Measurements from ENCODE around the gene SERPINB7. TPM values are rescaled to one million over a fixed set of nuclear protein-coding genes. Genes with fewer than 3 reads are reported as not detected.

SERPINB7 gene
- polyA plus RNA-seq, 4 donors: 0.40 to 0.92 (median 0.59) TPM

DNA sequence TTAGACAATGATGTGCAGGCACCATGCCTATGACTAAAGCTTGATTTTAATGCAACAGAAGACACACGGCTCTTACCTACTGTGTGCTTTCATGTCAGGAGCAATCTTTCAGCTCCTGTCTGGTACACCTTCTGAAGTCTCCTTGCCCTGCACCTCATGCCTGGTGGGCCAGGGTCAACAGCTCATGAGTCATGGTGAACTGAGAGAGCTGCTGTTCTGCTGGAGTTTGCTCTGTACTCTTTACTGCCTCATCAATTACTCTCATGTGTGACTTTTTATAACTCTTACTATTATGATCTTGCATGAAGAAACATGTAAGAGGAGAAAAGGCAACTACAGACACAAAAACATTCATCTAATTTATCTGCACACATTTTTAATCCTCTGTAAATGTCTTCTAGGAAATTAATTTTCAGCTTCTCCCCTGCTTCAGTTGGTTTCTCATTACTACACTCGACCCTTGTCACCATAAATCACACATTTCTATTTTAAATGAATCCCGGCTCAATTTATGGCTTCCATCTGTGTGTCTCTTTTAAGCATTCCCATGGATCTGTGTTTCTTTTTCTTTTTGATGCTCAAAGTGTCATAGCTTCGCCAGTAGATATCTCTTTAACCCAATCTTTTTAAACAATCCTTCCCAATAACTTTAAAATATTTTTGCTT, 9.7 kb downstream of the SERPINB7 start:
- DNase-seq (ENCODE audit: low read depth in 4 of 4, low spot score in 3 of 4): peak; percentile 19 to 35 (median 26)

DNA sequence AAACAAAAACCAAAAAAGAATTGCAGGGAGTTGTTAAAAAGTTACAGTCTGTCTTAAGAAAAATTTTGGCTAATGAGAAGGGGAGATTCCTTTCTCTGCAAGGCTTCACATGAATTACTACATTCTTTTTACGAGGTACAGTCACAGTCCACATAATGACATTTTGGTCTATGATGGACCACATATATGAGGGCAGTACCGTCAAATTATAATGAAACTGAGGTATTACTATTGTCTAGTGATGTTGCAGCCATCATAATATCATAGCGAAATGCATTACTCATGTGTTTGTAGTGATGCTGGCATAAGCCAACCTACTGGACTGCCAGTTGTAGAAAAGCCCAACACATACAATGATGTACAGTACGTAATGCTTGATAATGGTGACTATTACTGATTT, 12.5 kb downstream of the SERPINB7 start:
- no peak for DNase-seq (ENCODE audit: low read depth in 4 of 4, low spot score in 3 of 4)

DNA sequence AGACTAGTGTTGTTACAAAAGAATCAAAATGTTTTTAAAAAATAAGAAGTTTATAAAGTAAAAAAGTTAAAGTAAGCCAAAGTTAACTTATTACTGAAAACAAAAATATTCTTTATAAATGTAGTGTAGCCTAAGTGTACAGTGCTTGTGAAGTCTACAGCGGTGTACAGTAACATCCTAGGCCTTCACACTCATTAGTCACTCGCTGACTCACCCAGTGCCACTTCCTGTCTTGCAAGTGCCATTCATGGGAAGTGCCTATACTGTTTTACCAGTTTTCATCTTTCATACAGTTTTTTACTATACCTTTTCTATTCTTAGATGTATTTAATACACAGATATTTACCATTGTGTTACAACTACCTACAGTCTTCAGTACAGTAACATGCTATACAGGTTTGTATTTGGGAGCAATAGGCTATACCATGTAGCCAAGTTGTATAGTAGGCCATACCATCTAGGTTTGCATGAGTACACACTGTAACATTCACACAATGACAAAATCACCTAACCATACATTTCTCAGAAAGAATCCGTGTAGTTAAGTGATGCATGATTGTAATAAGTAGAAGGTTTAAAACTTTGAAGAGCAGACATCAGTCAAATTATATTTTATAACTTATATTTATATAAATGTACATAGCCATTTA, 13.4 kb downstream of the SERPINB7 start:
- no peak for DNase-seq (ENCODE audit: low read depth in 4 of 4, low spot score in 3 of 4)

GRCh38 chr18:63789327-63789726, 14.1 kb downstream of the SERPINB7 start:
- DNase-seq (ENCODE audit: low read depth in 4 of 4, low spot score in 3 of 4): no peak

DNA sequence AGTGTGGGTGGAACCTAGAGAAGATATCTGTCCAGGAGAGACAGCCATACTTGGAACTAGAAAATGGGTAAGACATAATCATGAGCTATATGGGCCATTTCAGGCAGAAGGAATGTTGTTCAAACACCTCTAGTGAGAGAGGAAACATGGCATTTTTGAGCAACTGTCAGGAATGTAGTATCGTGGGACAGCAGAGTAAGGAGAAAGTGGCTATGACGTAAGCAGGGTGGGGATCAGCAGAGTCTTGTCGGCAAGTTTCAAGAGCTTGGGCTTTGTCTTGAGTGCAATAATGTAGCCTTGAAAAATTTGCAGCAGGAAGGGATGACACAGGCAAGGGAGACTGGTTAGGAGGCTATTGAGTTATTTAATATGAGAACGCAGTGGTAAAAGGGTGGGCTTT, 20.4 kb downstream of the SERPINB7 start:
- no peak for DNase-seq (ENCODE audit: low read depth in 4 of 4, low spot score in 3 of 4)

GRCh38 chr18:63799189-63799588, 24.0 kb downstream of the SERPINB7 start:
- no peak for DNase-seq (ENCODE audit: low read depth in 4 of 4, low spot score in 3 of 4)

DNA sequence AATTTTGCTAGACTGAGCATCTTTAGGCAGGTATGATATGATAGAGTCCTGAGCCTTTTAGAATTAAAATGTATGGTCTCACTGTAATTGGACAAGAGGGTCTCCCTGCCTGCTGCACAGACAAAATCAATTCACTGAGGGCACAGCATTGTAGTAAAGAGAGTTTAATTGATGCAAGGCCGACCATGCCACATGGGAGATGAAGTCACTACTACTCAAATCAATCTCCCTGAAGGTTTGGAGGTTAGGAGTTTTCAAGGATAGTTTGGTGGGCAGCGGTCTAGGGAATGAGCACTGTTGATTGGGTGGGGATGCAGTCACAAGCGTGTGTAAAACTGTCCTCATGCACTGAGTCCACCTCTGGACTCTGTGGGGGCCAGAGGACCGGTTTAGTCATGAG, 26.1 kb downstream of the SERPINB7 start:
- DNase-seq (ENCODE audit: low read depth in 4 of 4, low spot score in 3 of 4): no peak

DNA sequence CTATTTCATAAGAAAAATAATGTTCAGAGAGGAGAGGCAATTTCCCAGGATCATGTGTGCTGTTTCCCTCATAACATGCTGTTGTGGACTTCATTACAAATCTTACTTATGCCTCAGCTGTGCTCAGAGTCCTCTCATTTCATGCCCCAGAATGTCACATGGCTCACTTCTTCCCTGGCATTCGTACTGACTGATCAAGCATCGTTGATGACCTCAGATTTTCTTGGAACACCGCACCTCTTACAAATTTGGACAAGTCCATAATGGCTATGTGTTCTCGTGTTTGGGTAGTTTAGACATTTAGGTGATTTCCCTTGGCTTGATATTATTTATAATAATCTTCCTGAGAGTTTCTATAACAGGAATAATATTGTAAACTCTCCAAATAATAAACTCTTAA, 32.9 kb downstream of the SERPINB7 start:
- DNase-seq (ENCODE audit: low read depth in 4 of 4, low spot score in 3 of 4): no peak

DNA sequence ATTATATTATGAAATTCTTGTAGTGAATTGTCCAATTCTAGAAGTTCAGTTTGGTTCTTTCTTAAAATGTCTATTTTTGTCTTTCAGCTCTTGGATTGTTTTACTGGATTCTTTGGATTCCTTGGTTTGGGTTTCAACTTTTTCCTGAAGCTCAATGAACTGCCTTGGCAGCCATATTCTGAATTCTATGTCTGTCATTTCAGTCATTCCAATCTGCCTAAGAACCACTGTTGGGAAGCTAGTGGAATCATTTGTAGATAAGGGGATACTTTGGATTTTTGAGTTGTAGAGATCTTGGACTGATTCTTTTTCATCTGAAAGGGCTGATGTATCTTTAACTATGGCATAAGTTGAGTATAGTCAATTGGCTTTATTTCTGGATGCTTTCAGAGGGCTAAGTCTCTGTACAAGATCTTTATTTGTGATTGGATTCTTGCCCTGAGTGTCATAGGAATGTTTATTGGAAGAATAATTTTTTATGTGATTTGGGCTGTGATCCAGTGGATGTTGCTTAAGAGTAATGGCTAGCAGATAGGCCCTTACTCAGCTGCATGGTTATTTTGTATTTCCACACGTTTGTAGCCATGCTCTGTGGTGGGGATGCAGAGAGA, 42.3 kb downstream of the SERPINB7 start:
- no peak for DNase-seq (ENCODE audit: low read depth in 4 of 4, low spot score in 3 of 4)

DNA sequence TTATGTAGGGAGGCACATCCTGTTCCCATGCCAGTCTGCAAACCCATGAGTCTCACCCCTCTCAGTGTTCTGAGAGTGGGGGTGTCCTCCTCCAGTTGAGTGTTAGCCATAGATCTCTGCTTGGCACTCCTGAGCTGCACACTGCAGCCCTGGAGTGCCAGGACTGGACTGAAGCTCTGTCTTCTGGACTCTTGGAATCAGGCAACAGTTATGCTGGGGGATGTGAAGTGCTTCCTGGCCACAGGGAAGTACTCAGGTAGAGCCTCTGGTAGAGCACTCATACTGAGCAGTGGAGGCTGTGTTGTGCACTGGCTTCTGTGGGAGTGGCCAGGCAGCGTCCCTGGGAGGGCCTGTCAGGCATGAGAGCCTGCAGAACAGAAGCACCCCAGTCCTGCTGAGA, 43.0 kb downstream of the SERPINB7 start:
- DNase-seq (ENCODE audit: low read depth in 4 of 4, low spot score in 3 of 4): no peak

GRCh38 chr18:63819786-63820185, 44.6 kb downstream of the SERPINB7 start:
- DNase-seq (ENCODE audit: low read depth in 4 of 4, low spot score in 3 of 4): no peak

GRCh38 chr18:63820694-63821093, 45.5 kb downstream of the SERPINB7 start:
- DNase-seq (ENCODE audit: low read depth in 4 of 4, low spot score in 3 of 4): no peak

DNA sequence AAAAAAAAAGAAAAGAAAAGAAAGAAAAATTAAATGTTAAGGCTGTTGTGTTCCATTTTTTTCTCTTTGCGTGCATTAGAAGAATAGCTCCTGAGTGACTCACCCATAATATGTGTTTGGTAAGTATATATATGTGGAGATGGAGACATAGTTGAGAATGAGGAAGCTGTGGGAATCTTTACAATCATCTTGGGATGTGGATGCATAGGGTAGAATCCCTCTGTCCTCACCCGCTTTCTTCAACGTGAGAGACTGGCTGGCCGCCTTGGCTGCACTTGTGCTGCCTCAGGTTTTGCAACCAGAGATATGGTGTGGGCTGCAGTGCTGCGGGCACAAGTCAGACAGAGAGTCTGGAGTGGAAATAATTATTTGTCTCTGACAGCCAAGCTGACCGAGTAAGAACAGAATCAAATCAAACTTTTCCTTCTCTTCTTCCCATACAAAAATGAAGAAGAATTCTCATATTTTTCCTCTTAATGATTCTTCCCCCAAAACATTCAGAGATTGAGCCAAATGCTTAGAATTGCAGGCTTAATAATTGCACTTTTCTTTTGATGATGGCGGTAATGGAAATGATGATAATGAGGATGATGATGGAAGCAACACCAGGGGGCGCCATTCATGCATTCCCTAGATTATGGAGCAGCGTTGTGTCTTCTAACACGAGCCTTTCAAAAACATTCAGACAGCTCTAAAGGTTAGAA, 48.5 kb downstream of the SERPINB7 start:
- DNase-seq (ENCODE audit: low read depth in 4 of 4, low spot score in 3 of 4): no peak

- DNase-seq (ENCODE audit: low read depth in 4 of 4, low spot score in 3 of 4): no peak
Measured at GRCh38 chr18:63824220-63824525, 49.0 kb downstream of the SERPINB7 start.

DNA sequence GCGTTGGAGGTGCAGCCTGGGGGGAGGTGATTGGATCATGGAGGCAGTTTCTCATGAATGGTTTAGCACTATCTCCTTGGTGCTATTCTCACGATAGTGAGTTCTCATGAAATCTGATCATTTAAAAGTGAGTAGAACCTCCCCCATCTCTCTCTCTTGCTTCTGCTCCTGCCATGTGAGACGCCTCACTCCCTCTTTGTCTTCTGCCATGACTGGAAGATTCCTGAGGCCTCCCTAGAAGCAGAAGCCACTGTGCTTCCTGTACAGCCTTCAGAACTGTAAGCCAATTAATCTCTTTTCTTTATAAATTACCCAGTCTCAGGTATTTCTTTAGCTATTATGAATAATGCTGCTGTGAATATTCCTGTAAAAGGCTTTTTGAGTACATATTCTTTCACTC, 52.9 kb downstream of the SERPINB7 start:
- DNase-seq (ENCODE audit: low read depth in 4 of 4, low spot score in 3 of 4): no peak

- DNase-seq (ENCODE audit: low read depth in 4 of 4, low spot score in 3 of 4): no peak
Measured at GRCh38 chr18:63828656-63829055, 53.4 kb downstream of the SERPINB7 start.

- no peak for DNase-seq (ENCODE audit: low read depth in 4 of 4, low spot score in 3 of 4)
Measured at GRCh38 chr18:63829886-63830285, 54.7 kb downstream of the SERPINB7 start.

DNA sequence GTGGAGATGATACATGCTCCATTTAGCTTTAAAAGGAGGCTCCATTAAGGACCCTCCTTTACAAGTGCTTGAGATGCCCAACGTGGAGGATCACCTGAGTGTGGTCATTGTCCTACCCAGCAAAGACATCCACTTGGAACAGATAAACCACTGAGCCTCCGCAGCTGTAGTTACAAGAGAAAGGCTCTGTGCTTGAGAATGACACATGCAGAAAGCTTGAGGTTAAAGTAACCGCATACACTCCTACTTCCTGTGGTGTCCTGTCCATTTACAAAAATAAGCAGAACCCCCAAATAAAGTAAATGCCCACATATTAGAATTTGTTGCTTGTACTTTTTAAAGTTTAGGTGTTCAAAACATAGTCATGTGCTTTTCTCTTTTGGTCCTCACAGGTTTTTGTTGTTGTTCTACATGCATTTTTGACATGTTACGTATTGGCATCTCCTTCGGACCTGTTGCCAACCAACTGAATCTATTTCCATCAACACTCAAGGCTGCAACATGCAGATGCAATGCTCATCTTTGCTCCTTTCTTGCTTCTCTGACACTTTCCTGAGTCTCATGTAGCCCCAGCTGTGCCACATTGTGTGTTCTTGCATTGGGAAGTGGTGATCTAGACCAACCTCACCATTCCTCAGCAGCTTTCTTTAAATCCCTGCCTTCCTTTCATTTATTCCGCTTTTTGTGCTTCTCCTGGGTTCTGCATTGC, 56.0 kb downstream of the SERPINB7 start:
- DNase-seq (ENCODE audit: low read depth in 4 of 4, low spot score in 3 of 4): no peak

GRCh38 chr18:63832470-63832869, 57.3 kb downstream of the SERPINB7 start:
- no peak for DNase-seq (ENCODE audit: low read depth in 4 of 4, low spot score in 3 of 4)

GRCh38 chr18:63834471-63835113, 59.4 kb downstream of the SERPINB7 start:
- DNase-seq (ENCODE audit: low read depth in 4 of 4, low spot score in 3 of 4): no peak

- no peak for DNase-seq (ENCODE audit: low read depth in 4 of 4, low spot score in 3 of 4)
Measured at GRCh38 chr18:63836456-63836855, 61.2 kb downstream of the SERPINB7 start.
